GM23338 (cell line): Measurements from ENCODE around the gene CCDC69. TPM values are rescaled to one million over a fixed set of nuclear protein-coding genes. Genes with fewer than 3 reads are reported as not detected.

ENCODE experiments used
- EZH2phosphoT487 ChIP-seq: fragments of 200-600 bp; sonication (generic); IDR thresholded peaks from one replicate; pipeline ENCODE4 v1.8.1; 2018; ENCODE audit warnings: antibody characterized with exemption; ENCODE audit not compliant: unreplicated experiment
- NANOG ChIP-seq: IDR thresholded peaks from 2 replicates; pipeline ENCODE4 v1.6.1; 2016; ENCODE audit warnings: antibody characterized with exemption, borderline replicate concordance
- ZNF331 ChIP-seq: fragments of 250-450 bp; sonication (Bioruptor Pico); IDR thresholded peaks from 2 replicates; pipeline ENCODE4 v1.5.0; 2020; ENCODE audit warnings: low read depth, mild to moderate bottlenecking, moderate library complexity
- polyA plus RNA-seq: library from polyadenylated mRNA; unstranded; fragments of >200 nt; fragmentation: Nextera tagmentation; extraction: Ambion mirVana; gene quantifications from 2 replicates; pipeline ENCODE4 v1.2.1, GENCODE V29; 2016
- total RNA-seq: library from RNA; depleted of rRNA; stranded (reverse); fragments of >200 nt; shearing (Covaris generic); gene quantifications from 2 replicates; pipeline ENCODE4 v1.2.3, GENCODE V29; 2014; rRNA removed
- TF ChIP-seq, protein P1 (sequence below): fragments of 250-450 bp; sonication (Bioruptor Pico); IDR thresholded peaks from 2 replicates; pipeline ENCODE4 v1.5.0; 2020; ENCODE audit warnings: mild to moderate bottlenecking, moderate library complexity

Gene CCDC69
- total and polyA plus RNA-seq, 2 experiments from 2014 or later, result 2.7 to 5.3 TPM

DNA sequence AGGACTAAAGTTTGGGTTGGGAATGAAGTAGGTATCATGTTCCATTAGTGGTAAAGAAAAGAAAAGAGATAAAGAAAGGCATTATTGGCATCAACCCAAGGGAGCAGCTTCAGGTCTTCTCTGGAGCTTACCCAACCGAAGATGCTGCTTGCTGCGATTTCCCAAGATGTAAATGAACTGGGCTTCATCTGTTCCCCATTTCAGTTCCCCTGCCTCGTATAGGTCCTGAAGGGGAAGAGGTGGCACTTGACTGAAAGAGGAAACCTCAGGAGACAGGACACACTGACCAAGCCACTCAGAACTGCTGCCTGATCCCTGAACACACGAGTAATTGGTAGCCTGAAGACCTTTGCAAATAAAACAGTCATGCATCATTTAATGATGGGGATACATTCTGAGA, 90.9 kb downstream of the CCDC69 start (continued):
- TF ChIP-seq, protein P1, sequence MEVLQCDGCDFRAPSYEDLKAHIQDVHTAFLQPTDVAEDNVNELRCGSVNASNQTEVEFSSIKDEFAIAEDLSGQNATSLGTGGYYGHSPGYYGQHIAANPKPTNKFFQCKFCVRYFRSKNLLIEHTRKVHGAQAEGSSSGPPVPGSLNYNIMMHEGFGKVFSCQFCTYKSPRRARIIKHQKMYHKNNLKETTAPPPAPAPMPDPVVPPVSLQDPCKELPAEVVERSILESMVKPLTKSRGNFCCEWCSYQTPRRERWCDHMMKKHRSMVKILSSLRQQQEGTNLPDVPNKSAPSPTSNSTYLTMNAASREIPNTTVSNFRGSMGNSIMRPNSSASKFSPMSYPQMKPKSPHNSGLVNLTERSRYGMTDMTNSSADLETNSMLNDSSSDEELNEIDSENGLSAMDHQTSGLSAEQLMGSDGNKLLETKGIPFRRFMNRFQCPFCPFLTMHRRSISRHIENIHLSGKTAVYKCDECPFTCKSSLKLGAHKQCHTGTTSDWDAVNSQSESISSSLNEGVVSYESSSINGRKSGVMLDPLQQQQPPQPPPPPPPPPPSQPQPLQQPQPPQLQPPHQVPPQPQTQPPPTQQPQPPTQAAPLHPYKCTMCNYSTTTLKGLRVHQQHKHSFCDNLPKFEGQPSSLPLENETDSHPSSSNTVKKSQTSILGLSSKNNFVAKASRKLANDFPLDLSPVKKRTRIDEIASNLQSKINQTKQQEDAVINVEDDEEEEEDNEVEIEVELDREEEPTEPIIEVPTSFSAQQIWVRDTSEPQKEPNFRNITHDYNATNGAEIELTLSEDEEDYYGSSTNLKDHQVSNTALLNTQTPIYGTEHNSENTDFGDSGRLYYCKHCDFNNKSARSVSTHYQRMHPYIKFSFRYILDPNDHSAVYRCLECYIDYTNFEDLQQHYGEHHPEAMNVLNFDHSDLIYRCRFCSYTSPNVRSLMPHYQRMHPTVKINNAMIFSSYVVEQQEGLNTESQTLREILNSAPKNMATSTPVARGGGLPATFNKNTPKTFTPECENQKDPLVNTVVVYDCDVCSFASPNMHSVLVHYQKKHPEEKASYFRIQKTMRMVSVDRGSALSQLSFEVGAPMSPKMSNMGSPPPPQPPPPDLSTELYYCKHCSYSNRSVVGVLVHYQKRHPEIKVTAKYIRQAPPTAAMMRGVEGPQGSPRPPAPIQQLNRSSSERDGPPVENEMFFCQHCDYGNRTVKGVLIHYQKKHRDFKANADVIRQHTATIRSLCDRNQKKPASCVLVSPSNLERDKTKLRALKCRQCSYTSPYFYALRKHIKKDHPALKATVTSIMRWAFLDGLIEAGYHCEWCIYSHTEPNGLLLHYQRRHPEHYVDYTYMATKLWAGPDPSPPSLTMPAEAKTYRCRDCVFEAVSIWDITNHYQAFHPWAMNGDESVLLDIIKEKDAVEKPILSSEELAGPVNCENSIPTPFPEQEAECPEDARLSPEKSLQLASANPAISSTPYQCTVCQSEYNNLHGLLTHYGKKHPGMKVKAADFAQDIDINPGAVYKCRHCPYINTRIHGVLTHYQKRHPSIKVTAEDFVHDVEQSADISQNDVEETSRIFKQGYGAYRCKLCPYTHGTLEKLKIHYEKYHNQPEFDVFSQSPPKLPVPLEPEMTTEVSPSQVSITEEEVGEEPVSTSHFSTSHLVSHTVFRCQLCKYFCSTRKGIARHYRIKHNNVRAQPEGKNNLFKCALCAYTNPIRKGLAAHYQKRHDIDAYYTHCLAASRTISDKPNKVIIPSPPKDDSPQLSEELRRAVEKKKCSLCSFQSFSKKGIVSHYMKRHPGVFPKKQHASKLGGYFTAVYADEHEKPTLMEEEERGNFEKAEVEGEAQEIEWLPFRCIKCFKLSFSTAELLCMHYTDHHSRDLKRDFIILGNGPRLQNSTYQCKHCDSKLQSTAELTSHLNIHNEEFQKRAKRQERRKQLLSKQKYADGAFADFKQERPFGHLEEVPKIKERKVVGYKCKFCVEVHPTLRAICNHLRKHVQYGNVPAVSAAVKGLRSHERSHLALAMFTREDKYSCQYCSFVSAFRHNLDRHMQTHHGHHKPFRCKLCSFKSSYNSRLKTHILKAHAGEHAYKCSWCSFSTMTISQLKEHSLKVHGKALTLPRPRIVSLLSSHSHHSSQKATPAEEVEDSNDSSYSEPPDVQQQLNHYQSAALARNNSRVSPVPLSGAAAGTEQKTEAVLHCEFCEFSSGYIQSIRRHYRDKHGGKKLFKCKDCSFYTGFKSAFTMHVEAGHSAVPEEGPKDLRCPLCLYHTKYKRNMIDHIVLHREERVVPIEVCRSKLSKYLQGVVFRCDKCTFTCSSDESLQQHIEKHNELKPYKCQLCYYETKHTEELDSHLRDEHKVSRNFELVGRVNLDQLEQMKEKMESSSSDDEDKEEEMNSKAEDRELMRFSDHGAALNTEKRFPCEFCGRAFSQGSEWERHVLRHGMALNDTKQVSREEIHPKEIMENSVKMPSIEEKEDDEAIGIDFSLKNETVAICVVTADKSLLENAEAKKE, result no peak
- TF ChIP-seq NANOG (no peak), EZH2phosphoT487 (no peak), ZNF331 (CRISPR knock-in tag) (no peak)

Other genes with a start within 250 kb of the CCDC69 start
- 48.4 and 48.9 TPM in 2 replicates for gene GPX3, start 203.5 kb downstream of the CCDC69 start, total RNA-seq
- 27.6 and 28.0 TPM in 2 replicates for gene GPX3, start 203.5 kb downstream of the CCDC69 start, polyA plus RNA-seq
- gene TNIP1, start 143.1 kb downstream of the CCDC69 start, total RNA-seq, result 29.6 and 35.8 TPM in 2 replicates
- gene TNIP1, start 143.1 kb downstream of the CCDC69 start, polyA plus RNA-seq, result 10.3 and 12.2 TPM in 2 replicates
- gene ANXA6, start 66.3 kb downstream of the CCDC69 start, total RNA-seq, result 87.4 and 110 TPM in 2 replicates
- gene ANXA6, start 66.3 kb downstream of the CCDC69 start, polyA plus RNA-seq, result 26.5 and 30.2 TPM in 2 replicates
- gene GM2A, start 29.1 kb upstream of the CCDC69 start, total RNA-seq, result 26.3 and 27.8 TPM in 2 replicates
- 9.0 and 9.8 TPM in 2 replicates for gene GM2A, start 29.1 kb upstream of the CCDC69 start, polyA plus RNA-seq
- gene SLC36A3, start 79.7 kb upstream of the CCDC69 start, total RNA-seq, result not detected in 2 replicates
- gene SLC36A3, start 79.7 kb upstream of the CCDC69 start, polyA plus RNA-seq, result not detected in 2 replicates
- not detected in 2 replicates for gene SLC36A2, start 123.5 kb upstream of the CCDC69 start, total RNA-seq
- 0.08 TPM in 1 of 2 replicates, not detected in the other for gene SLC36A2, start 123.5 kb upstream of the CCDC69 start, polyA plus RNA-seq
- 8.2 and 10.4 TPM in 2 replicates for gene SLC36A1, start 223.5 kb upstream of the CCDC69 start, total RNA-seq
- 3.6 and 5.2 TPM in 2 replicates for gene SLC36A1, start 223.5 kb upstream of the CCDC69 start, polyA plus RNA-seq